Measurements from ENCODE around the gene WFDC13. TPM values are rescaled to one million over a fixed set of nuclear protein-coding genes. Genes with fewer than 3 reads are reported as not detected.

WFDC13 gene
- total and polyA plus RNA-seq, 2 of the 8 experiments (the other 6 are each of a cell fraction or from before 2014, with no cell fraction given) = not detected

GRCh38 chr20:45695496-45695895 lies 6.3 kb upstream of the WFDC13 start:
- H3K18ac ChIP-seq (ENCODE audit: extremely low read depth, low read length) = no peak overlapping the region
- no peak overlapping the region for H4K5ac ChIP-seq (ENCODE audit: insufficient read length, low read depth, low read length)
- H2BK20ac ChIP-seq (ENCODE audit: low read length) = no peak overlapping the region
- no peak overlapping the region for H3K9ac ChIP-seq (replicated peaks in 1 of 4; ENCODE audit: extremely low read depth in 1 of 4, low read depth in 3 of 4, low read length in 3 of 4)
- ChIA-PET CTCF (ENCODE audit: partially characterized antibody) (interaction anchor here (1.0 kb wide), 1 partner anchor 18 kb away, joined by 3 read pairs; no protein-coding TSS in a partner anchor), POLR2A (ENCODE audit: partially characterized antibody) (no interaction called here)
- DNase-seq (ENCODE audit: low read depth in 1 of 2, low spot score in 2 of 2) = no peak
- no peaks in the 10 kb centered on the region for H3K23me2 ChIP-seq (ENCODE audit: low read depth, low read length)
- H3K27me3 ChIP-seq (replicated peaks in 1 of 4; ENCODE audit: control insufficient read depth in 3 of 4, extremely low read depth in 1 of 4, insufficient read depth in 3 of 4, low read length in 3 of 4) = no peaks in the 10 kb centered on the region
- no peak overlapping the region for H3K56ac ChIP-seq (replicated peaks; ENCODE audit: insufficient read length, low read depth, low read length)
- TF ChIP-seq JUN (IDR thresholded peaks at IDR 0.05; ENCODE audit: low read depth, low read length) = no peak
- TF ChIP-seq EGR1 (IDR thresholded peaks at IDR 0.05; ENCODE audit: borderline replicate concordance, low read depth, low read length) = no peak
- no peak for TF ChIP-seq KDM4A (IDR thresholded peaks at IDR 0.05; ENCODE audit: low read depth, low read length, severe bottlenecking)
- no peak for TF ChIP-seq CBX5 (IDR thresholded peaks at IDR 0.05; ENCODE audit: low read depth, low read length)
- no peak for TF ChIP-seq YY1 (IDR thresholded peaks at IDR 0.05; ENCODE audit: low read depth, low read length)
- no peak for TF ChIP-seq HDAC6 (IDR thresholded peaks at IDR 0.05; ENCODE audit: low read depth, low read length)
- TF ChIP-seq KDM5A (IDR thresholded peaks at IDR 0.05; ENCODE audit: low read length) = no peak
- TF ChIP-seq EP300 (IDR thresholded peaks at IDR 0.05; ENCODE audit: borderline replicate concordance in 1 of 2, low read depth in 2 of 2, low read length in 2 of 2) = no peak
- no peaks in the 10 kb centered on the region for H3K79me1 ChIP-seq (ENCODE audit: low read depth, low read length)
- FAIRE-seq = no peak
- no peak overlapping the region for H2BK15ac ChIP-seq (ENCODE audit: low read length)
- no peak overlapping the region for H2BK120ac ChIP-seq (replicated peaks; ENCODE audit: low read depth, low read length)
- no peak overlapping the region for H3K14ac ChIP-seq (ENCODE audit: insufficient read length)
- H3K23ac ChIP-seq (ENCODE audit: insufficient read length) = no peak overlapping the region
- H4K20me1 ChIP-seq (replicated peaks in 1 of 2; ENCODE audit: control insufficient read depth in 1 of 2, insufficient read depth in 2 of 2, low read length in 2 of 2) = no peaks in the 10 kb centered on the region
- H4K8ac ChIP-seq (ENCODE audit: extremely low read depth, insufficient read depth, low read length) = no peak overlapping the region
- no peak overlapping the region for H2BK5ac ChIP-seq (ENCODE audit: low read depth, low read length)
- H3K79me2 ChIP-seq (ENCODE audit: control insufficient read depth in 1 of 2, insufficient read depth in 2 of 2, low read length in 2 of 2) = no peaks in the 10 kb centered on the region
- H3K4me3 ChIP-seq (ENCODE audit: extremely low read depth in 1 of 4, insufficient read depth in 2 of 4, low read depth in 3 of 4, low read length in 4 of 4) = no peak overlapping the region
- no peak overlapping the region for H4K91ac ChIP-seq (replicated peaks; ENCODE audit: insufficient read length, low read length)
- no peak overlapping the region for H3K4ac ChIP-seq (replicated peaks; ENCODE audit: insufficient read length, low read depth, low read length)
- H3K9me3 ChIP-seq (ENCODE audit: insufficient read depth in 2 of 2, low read depth in 1 of 2, low read length in 1 of 2) = peaks cover 11% of the 10 kb centered on the region in 2 experiments; a peak in 3 of 4 replicates
- H2AK5ac ChIP-seq (ENCODE audit: low read depth, low read length) = no peak overlapping the region
- WGBS, 2 experiments (ENCODE audit: extremely low coverage in 1 of 2, insufficient coverage in 1 of 2, insufficient read length in 1 of 2, insufficient replicate concordance in 2 of 2, low coverage in 1 of 2, low lambda C conversion rate in 2 of 2, missing lambda C conversion rate in 1 of 2) = 88% methylated on average over 2 of the region's 2 CpGs; no CpG with 5 or more reads in 1 of the 2 experiments
- no peak overlapping the region for H3K4me2 ChIP-seq (ENCODE audit: insufficient read depth in 1 of 2, low read depth in 2 of 2, low read length in 2 of 2)
- H3K36me3 ChIP-seq (ENCODE audit: control insufficient read depth in 2 of 4, insufficient read depth in 4 of 4, low read length in 3 of 4) = no peaks in the 10 kb centered on the region
- H2AFZ ChIP-seq (ENCODE audit: low read length) = no peak overlapping the region
- H3K27ac ChIP-seq (ENCODE audit: low read depth, low read length) = no peak overlapping the region
- H2BK12ac ChIP-seq (ENCODE audit: low read depth, low read length) = no peak overlapping the region
- H3K4me1 ChIP-seq (replicated peaks in 1 of 4; ENCODE audit: control insufficient read depth in 3 of 4, insufficient read depth in 4 of 4, low read length in 3 of 4) = no peaks in the 10 kb centered on the region

All from H1 (cell line).